ENCODE measurements around the gene GALNT2. TPM values are rescaled to one million over a fixed set of nuclear protein-coding genes. Genes with fewer than 3 reads are reported as not detected.

GALNT2 gene
- total and polyA plus RNA-seq, 9 donors = 38.6 to 142 (median 83.7) TPM

GRCh38 chr1:230313453-230314141 lies 246.6 kb downstream of the GALNT2 start:
- no peaks in the 10 kb centered on the region for H3K4me1 ChIP-seq (ENCODE audit: insufficient read depth)
- no peaks in the 10 kb centered on the region for H3K27me3 ChIP-seq
- WGBS, 3 donors = 56 to 73% (median 61%) methylated on average over 12 of the region's 12 CpGs
- no peak for DNase-seq
- no peaks in the 10 kb centered on the region for H3K9me3 ChIP-seq
- no peak overlapping the region for H3K27ac ChIP-seq
- no peak for TF ChIP-seq POLR2A (IDR thresholded peaks at IDR 0.05)
- TF ChIP-seq EP300 (IDR thresholded peaks at IDR 0.05) = no peak
- TF ChIP-seq CTCF (IDR thresholded peaks at IDR 0.05) = no peak
- intact Hi-C loops (cut with DNase I) = no loop called here
- H3K36me3 ChIP-seq = no peaks in the 10 kb centered on the region
- no peak overlapping the region for H3K4me3 ChIP-seq

- intact Hi-C loops (cut with DNase I) = no loop called here
- Histone ChIP-seq H3K4me1 (ENCODE audit: insufficient read depth) (no peaks in the 10 kb centered on the region), H3K27me3 (no peaks in the 10 kb centered on the region), H3K36me3 (no peaks in the 10 kb centered on the region), H3K9me3 (no peaks in the 10 kb centered on the region), H3K4me3 (no peak overlapping the region), H3K27ac (no peak overlapping the region)
- no peak for DNase-seq
- TF ChIP-seq CTCF (IDR thresholded peaks at IDR 0.05) (no peak), POLR2A (IDR thresholded peaks at IDR 0.05) (no peak), EP300 (IDR thresholded peaks at IDR 0.05) (no peak)
- WGBS, 3 donors = 57 to 70% (median 68%) methylated on average over 8 of the region's 8 CpGs
These were observed 247.1 kb downstream of the GALNT2 start for GRCh38 chr1:230314142-230314470.

- H3K36me3 ChIP-seq = no peaks in the 10 kb centered on the region
- 83 to 87% (median 83%) methylated on average over 6 of the region's 6 CpGs for WGBS, 3 donors
- no peaks in the 10 kb centered on the region for H3K4me1 ChIP-seq (ENCODE audit: insufficient read depth)
- no peak overlapping the region for H3K4me3 ChIP-seq
- DNase-seq = no peak
- H3K9me3 ChIP-seq = no peaks in the 10 kb centered on the region
- TF ChIP-seq POLR2A (IDR thresholded peaks at IDR 0.05) = no peak
- no peak for TF ChIP-seq EP300 (IDR thresholded peaks at IDR 0.05)
- no peak for TF ChIP-seq CTCF (IDR thresholded peaks at IDR 0.05)
- intact Hi-C loops (cut with DNase I) = no loop called here
- H3K27ac ChIP-seq = no peak overlapping the region
- H3K27me3 ChIP-seq = no peaks in the 10 kb centered on the region
These were observed 248.1 kb downstream of the GALNT2 start for GRCh38 chr1:230315099-230315498.

- H3K4me3 ChIP-seq = no peak overlapping the region
- H3K27me3 ChIP-seq = no peaks in the 10 kb centered on the region
- intact Hi-C loops (cut with DNase I) = no loop called here
- no peaks in the 10 kb centered on the region for H3K4me1 ChIP-seq (ENCODE audit: insufficient read depth)
- TF ChIP-seq POLR2A (IDR thresholded peaks at IDR 0.05) (no peak), EP300 (IDR thresholded peaks at IDR 0.05) (no peak), CTCF (IDR thresholded peaks at IDR 0.05) (no peak)
- H3K9me3 ChIP-seq = no peaks in the 10 kb centered on the region
- H3K36me3 ChIP-seq = no peaks in the 10 kb centered on the region
- WGBS, 3 donors = 71 to 78% (median 75%) methylated on average over 23 of the region's 23 CpGs
- no peak overlapping the region for H3K27ac ChIP-seq
- DNase-seq = no peak
These were observed 250.1 kb downstream of the GALNT2 start for GRCh38 chr1:230316864-230317745.

All from ovary (tissue), 9 donors.